ENCODE results near the gene FMNL2.

FMNL2 gene

DNA sequence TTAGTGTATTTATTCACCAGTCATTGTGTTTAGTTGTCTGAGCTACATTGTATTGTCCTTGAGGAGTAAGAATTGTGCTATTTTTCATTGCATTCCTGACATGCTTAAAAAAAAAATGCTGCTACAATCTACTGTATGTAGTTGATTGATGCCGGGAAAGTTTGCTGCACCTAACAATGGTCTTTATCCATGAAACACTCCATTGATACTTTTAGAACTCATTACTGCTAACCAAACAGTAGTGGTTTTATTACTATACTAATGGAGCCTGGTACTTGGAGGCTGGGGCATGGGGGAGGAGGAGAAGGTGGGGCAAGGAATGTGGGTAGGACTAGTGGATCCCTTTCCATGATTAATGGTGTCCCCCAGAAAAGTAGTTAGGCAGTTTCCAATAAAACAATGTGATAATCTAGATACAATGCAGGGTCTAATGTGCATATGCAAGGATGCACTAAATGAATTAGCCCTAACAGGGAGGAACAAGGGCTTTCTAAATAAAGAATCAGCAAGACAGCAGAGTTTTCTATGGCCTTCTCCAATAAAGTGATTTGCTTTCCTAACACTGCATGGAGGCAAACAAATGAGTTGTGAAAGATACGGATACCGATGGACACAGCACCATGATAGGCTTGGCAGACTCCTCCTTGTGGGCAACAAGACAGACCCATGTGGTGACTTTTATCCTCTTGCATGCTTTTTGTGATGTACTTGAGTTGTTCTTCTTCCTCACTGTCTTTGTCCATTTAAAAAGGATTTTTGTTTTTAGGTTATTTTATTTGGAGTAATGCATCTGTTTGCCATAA is 78.5 kb downstream of the FMNL2 start:
- no peak overlapping the region for H3K4me3 ChIP-seq (ENCODE audit: low read depth, low read length)
- TF ChIP-seq, protein P1, sequence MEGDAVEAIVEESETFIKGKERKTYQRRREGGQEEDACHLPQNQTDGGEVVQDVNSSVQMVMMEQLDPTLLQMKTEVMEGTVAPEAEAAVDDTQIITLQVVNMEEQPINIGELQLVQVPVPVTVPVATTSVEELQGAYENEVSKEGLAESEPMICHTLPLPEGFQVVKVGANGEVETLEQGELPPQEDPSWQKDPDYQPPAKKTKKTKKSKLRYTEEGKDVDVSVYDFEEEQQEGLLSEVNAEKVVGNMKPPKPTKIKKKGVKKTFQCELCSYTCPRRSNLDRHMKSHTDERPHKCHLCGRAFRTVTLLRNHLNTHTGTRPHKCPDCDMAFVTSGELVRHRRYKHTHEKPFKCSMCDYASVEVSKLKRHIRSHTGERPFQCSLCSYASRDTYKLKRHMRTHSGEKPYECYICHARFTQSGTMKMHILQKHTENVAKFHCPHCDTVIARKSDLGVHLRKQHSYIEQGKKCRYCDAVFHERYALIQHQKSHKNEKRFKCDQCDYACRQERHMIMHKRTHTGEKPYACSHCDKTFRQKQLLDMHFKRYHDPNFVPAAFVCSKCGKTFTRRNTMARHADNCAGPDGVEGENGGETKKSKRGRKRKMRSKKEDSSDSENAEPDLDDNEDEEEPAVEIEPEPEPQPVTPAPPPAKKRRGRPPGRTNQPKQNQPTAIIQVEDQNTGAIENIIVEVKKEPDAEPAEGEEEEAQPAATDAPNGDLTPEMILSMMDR (IDR thresholded peaks at IDR 0.05; ENCODE audit: insufficient read depth, low read depth, low read length, missing control alignments), result no peak
- no peak for DNase-seq (ENCODE audit: low read depth)

DNA sequence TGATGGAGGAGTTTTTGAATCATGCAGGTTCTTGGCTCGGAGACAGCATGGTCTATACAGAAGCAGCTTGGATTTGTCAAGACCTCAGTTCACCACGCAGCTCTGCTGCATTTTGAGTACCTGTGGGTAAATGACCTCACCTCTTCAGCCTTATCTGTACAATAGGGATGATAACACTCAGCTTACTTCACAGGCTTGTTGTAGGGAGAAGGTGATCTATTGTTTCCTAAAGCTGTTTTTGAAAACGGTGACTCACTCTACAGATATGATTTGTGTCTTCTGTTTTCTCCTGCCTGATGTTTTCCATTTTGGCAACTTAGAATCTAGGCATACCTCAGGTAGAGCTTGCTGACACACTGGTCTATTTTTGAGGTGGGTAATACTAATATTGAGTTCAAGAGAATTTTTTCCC is 80.3 kb downstream of the FMNL2 start:
- TF ChIP-seq, protein P1 (IDR thresholded peaks at IDR 0.05; ENCODE audit: insufficient read depth, low read depth, low read length, missing control alignments), result no peak
- no peak for DNase-seq (ENCODE audit: low read depth)
- no peak overlapping the region for H3K4me3 ChIP-seq (ENCODE audit: low read depth, low read length)

DNA sequence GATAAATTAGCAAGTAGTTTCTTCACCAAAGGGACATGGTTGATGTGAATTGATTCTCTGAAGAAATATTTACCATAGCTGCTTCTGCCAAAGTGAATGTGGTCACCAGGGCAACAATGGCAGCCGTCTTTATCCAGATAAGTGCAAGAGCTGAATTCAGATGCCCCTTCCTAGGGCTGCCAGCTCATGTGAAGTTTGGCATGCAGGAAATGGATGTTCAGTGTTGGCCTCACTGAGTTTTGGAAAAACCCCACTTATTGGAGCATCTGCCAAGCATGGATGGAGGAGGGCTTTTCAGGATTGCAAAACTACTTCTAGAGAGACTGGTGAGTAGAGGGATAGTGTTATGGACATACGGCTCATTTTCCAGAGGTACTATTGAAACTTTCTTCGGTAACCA is 80.8 kb downstream of the FMNL2 start:
- DNase-seq (ENCODE audit: low read depth), result no peak
- no peak overlapping the region for H3K4me3 ChIP-seq (ENCODE audit: low read depth, low read length)
- TF ChIP-seq, protein P1 (IDR thresholded peaks at IDR 0.05; ENCODE audit: insufficient read depth, low read depth, low read length, missing control alignments), result no peak

DNA sequence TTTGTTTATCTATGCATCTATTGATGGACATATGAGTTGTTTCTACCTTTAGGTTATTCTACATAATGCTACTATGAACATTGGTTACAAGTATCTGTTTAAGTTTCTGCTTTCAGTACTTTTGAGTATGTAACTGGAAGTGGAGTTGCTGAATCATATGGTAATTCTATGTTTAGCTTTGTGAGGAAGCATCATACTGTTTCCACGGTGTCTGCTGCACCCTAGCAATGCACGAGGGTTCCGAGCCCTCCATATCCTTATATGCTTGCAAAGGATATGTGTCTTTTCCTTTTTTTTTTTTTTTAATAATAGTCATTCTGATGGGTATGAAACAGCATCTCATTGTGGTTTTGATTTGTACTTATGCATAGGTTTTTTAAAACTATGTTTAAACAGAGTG is 83.7 kb downstream of the FMNL2 start:
- TF ChIP-seq, protein P1 (IDR thresholded peaks at IDR 0.05; ENCODE audit: insufficient read depth, low read depth, low read length, missing control alignments), result no peak
- H3K4me3 ChIP-seq (ENCODE audit: low read depth, low read length), result no peak overlapping the region
- no peak for DNase-seq (ENCODE audit: low read depth)

DNA sequence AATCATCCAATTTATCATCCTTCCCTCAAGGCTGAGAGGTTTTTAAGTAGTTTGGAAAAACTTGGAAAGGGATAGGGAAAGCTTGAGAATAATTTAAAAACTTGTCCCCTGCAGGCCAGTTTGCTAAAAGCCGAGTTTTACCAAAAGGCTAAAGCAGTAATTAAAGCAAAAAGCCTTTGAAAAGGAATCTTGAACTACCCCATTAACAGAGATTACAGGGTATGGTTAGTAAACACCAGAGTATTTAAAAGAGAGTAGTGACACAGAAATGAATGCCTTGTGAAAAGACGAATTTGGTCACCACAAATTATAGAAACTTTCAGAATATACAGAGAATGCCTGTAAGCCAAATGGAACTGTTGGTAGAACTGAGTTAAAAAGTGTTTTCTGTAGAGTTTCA is 85.0 kb downstream of the FMNL2 start:
- H3K4me3 ChIP-seq (ENCODE audit: low read depth, low read length), result no peak overlapping the region
- TF ChIP-seq, protein P1 (IDR thresholded peaks at IDR 0.05; ENCODE audit: insufficient read depth, low read depth, low read length, missing control alignments), result no peak
- DNase-seq (ENCODE audit: low read depth), result no peak

DNA sequence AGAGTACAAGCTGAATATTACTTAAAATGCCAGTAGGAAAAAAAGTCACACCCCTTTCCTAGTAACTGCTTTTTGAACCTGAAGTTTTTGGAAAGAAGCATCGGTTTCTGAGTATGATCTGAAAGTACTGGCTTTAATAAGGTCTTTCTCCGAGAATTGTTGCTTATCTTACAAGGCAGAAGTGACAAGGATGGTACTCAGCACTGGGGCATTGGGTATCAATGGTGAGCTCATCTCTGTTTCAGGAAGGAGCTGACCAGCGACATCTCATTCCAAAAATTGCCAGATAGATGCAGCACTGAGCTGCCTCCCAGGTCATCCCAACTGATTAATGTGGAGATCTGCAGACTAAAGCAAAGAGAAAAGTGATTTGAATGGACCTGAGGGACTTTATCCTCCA is 85.4 kb downstream of the FMNL2 start:
- TF ChIP-seq, protein P1 (IDR thresholded peaks at IDR 0.05; ENCODE audit: insufficient read depth, low read depth, low read length, missing control alignments), result no peak
- no peak for DNase-seq (ENCODE audit: low read depth)
- H3K4me3 ChIP-seq (ENCODE audit: low read depth, low read length), result no peak overlapping the region

DNA sequence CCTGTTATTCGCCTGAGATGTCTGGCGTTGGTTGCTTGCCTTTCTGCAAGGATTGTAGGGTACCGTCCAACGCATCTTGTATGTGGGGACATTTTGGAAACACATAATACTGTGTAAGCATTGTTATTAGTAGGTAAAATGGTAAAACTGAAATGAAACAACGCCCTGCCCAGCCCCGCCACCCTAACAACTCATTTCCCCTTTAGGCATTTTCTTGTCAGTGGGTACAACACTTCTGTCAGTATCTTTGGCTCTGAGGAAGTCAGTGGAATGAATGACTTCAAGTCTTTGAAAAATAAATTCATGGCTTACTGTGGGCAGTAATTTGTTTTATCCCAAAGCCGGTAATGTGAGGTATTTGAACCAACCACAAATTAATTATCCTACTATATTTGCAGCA is 86.0 kb downstream of the FMNL2 start:
- TF ChIP-seq, protein P1 (IDR thresholded peaks at IDR 0.05; ENCODE audit: insufficient read depth, low read depth, low read length, missing control alignments), result no peak
- H3K4me3 ChIP-seq (ENCODE audit: low read depth, low read length), result no peak overlapping the region
- no peak for DNase-seq (ENCODE audit: low read depth)
